GM21723 (cell line): ENCODE data around the gene MYL3.
"Not testable (repeated sequence)": the region's sequence is repeated elsewhere in the genome, so short reads cannot be mapped to it uniquely, and the experiment has no call there.

Experiments
- ATAC-seq: cut with Tn5 transposase; IDR thresholded peaks from one replicate; pipeline ENCODE4 v1.9.1; 2021; ENCODE audit warnings: mild to moderate bottlenecking, moderate library complexity; ENCODE audit not compliant: unreplicated experiment

The MYL3 gene

GRCh38 chr3:46831316-46831715, 31.9 kb downstream of the MYL3 start:
- ATAC-seq, result no peak

- no peak for ATAC-seq
These were observed 32.4 kb downstream of the MYL3 start for GRCh38 chr3:46830801-46831200.

- peak; percentile 86 for ATAC-seq
These were observed 33.5 kb downstream of the MYL3 start for GRCh38 chr3:46829699-46830208.

GRCh38 chr3:46825450-46825849, 37.8 kb downstream of the MYL3 start:
- ATAC-seq, result no peak

GRCh38 chr3:46824211-46824970, 38.9 kb downstream of the MYL3 start:
- no peak for ATAC-seq

- ATAC-seq, result not testable (repeated sequence)
These were observed 39.9 kb downstream of the MYL3 start for GRCh38 chr3:46823314-46823713.

- no peak for ATAC-seq
These were observed 41.7 kb downstream of the MYL3 start for GRCh38 chr3:46821553-46821952.

GRCh38 chr3:46820852-46821251, 42.4 kb downstream of the MYL3 start:
- ATAC-seq, result no peak

- ATAC-seq, result peak; percentile 56
These were observed 50.9 kb downstream of the MYL3 start for GRCh38 chr3:46812237-46812791.

GRCh38 chr3:46811615-46812236, 51.5 kb downstream of the MYL3 start:
- no peak for ATAC-seq

- ATAC-seq, result not testable (repeated sequence)
These were observed 54.5 kb downstream of the MYL3 start for GRCh38 chr3:46808766-46809165.
